Hepatocyte (in vitro differentiated cells): ENCODE data around the gene ZBTB49. TPM values are rescaled to one million over a fixed set of nuclear protein-coding genes. Genes with fewer than 3 reads are reported as not detected.

Source experiments
- DNase-seq: peaks from one replicate; pipeline ENCODE4 v3.0.0-alpha.2; 2016; ENCODE audit warnings: low spot score
- H2AFZ ChIP-seq: fragments of 200-600 bp; sonication (generic); 2 replicates; pipeline ENCODE4 v1.6.0; 2016; ENCODE audit warnings: antibody characterized with exemption, mild to moderate bottlenecking
- H3K27ac ChIP-seq: fragments of 200-600 bp; sonication (generic); 2 replicates; pipeline ENCODE4 v1.5.1; 2016; ENCODE audit warnings: mild to moderate bottlenecking
- H3K27me3 ChIP-seq: fragments of 200-600 bp; sonication (generic); 2 replicates; pipeline ENCODE4 v1.6.1; 2016
- H3K36me3 ChIP-seq: fragments of 200-600 bp; sonication (generic); replicated peaks from 2 replicates; pipeline ENCODE4 v1.5.1; 2016; ENCODE audit warnings: low read depth; ENCODE audit not compliant: insufficient read depth
- H3K4me1 ChIP-seq: fragments of 200-600 bp; sonication (generic); 2 replicates; pipeline ENCODE4 v1.5.1; 2016; ENCODE audit warnings: mild to moderate bottlenecking, moderate library complexity; ENCODE audit not compliant: insufficient read depth
- H3K4me2 ChIP-seq: fragments of 200-600 bp; sonication (generic); 2 replicates; pipeline ENCODE4 v1.6.0; 2016
- H3K4me3 ChIP-seq: fragments of 200-600 bp; sonication (generic); 2 replicates; pipeline ENCODE4 v1.5.1; 2016; ENCODE audit warnings: mild to moderate bottlenecking
- H3K79me2 ChIP-seq: fragments of 200-600 bp; sonication (generic); 2 replicates; pipeline ENCODE4 v1.6.0; 2017; ENCODE audit warnings: mild to moderate bottlenecking
- H3K9me2 ChIP-seq: fragments of 200-600 bp; sonication (generic); replicated peaks from 2 replicates; pipeline ENCODE4 v1.6.0; 2017; ENCODE audit warnings: mild to moderate bottlenecking; ENCODE audit not compliant: insufficient read depth
- H3K9me3 ChIP-seq: fragments of 200-600 bp; sonication (generic); 2 replicates; pipeline ENCODE4 v1.5.1; 2016; ENCODE audit warnings: low read depth, mild to moderate bottlenecking
- H4K20me1 ChIP-seq: fragments of 200-600 bp; sonication (generic); 2 replicates; pipeline ENCODE4 v1.6.0; 2016; ENCODE audit warnings: mild to moderate bottlenecking; ENCODE audit not compliant: insufficient read depth, poor library complexity, severe bottlenecking
- CTCF ChIP-seq: fragments of 200-600 bp; sonication (generic); IDR thresholded peaks from 2 replicates; pipeline ENCODE4 v1.5.1; 2016; ENCODE audit warnings: antibody characterized with exemption, mild to moderate bottlenecking; ENCODE audit not compliant: poor library complexity
- EZH2 ChIP-seq: fragments of 200-600 bp; sonication (generic); IDR thresholded peaks from 2 replicates; pipeline ENCODE4 v1.6.1; 2016; ENCODE audit warnings: antibody characterized with exemption, mild to moderate bottlenecking, borderline replicate concordance
- EZH2phosphoT487 ChIP-seq: fragments of 200-600 bp; sonication (generic); IDR thresholded peaks from one replicate; pipeline ENCODE4 v1.6.1; 2018; ENCODE audit warnings: antibody characterized with exemption, mild to moderate bottlenecking, low read depth, moderate library complexity; ENCODE audit not compliant: unreplicated experiment, severe bottlenecking
- WGBS: methylation state at CpG from one replicate; pipeline ENCODE4 v1.1.6; 2016; ENCODE audit warnings: low lambda C conversion rate; ENCODE audit errors: missing lambda C conversion rate; 5-methylcytosine and 5-hydroxymethylcytosine counted together
- polyA plus RNA-seq: library from polyadenylated mRNA; unstranded; fragments of >200 nt; fragmentation: Nextera tagmentation; extraction: Ambion mirVana; gene quantifications from 2 replicates; pipeline ENCODE4 v1.2.1, GENCODE V29; 2016
- total RNA-seq: library from RNA; depleted of rRNA; stranded (reverse); fragments of >200 nt; gene quantifications from 2 replicates; pipeline ENCODE4 v1.2.3, GENCODE V29; 2014

The ZBTB49 gene
- total and polyA plus RNA-seq, 2 experiments from 2014 or later: 2.2 to 3.3 TPM

- Histone ChIP-seq H3K79me2 (no peaks in the 10 kb centered on the region), H3K27me3 (no peaks in the 10 kb centered on the region), H4K20me1 (no peaks in the 10 kb centered on the region), H3K9me3 (no peaks in the 10 kb centered on the region), H3K4me3 (no peak overlapping the region), H3K36me3 (no peaks in the 10 kb centered on the region), H2AFZ (no peak overlapping the region), H3K27ac (no peak overlapping the region), H3K4me1 (no peaks in the 10 kb centered on the region), H3K9me2 (no peaks in the 10 kb centered on the region), H3K4me2 (no peak overlapping the region)
- no peak for DNase-seq
- TF ChIP-seq CTCF (no peak), EZH2phosphoT487 (no peak), EZH2 (no peak)
- 78% methylated on average over 3 of the region's 3 CpGs for WGBS
Observed at GRCh38 chr4:4364061-4364460, 74.0 kb downstream of the ZBTB49 start.

GRCh38 chr4:4364486-4365208 is 74.6 kb downstream of the ZBTB49 start:
- no peaks in the 10 kb centered on the region for H3K79me2 ChIP-seq
- no peaks in the 10 kb centered on the region for H3K27me3 ChIP-seq
- no peaks in the 10 kb centered on the region for H3K9me3 ChIP-seq
- DNase-seq: no peak
- H3K4me2 ChIP-seq: no peak overlapping the region
- 78% methylated on average over 9 of the region's 9 CpGs for WGBS
- H3K36me3 ChIP-seq: no peaks in the 10 kb centered on the region
- no peak overlapping the region for H3K27ac ChIP-seq
- H2AFZ ChIP-seq: no peak overlapping the region
- TF ChIP-seq EZH2 (no peak), EZH2phosphoT487 (no peak), CTCF (no peak)
- no peaks in the 10 kb centered on the region for H3K4me1 ChIP-seq
- H4K20me1 ChIP-seq: no peaks in the 10 kb centered on the region
- no peak overlapping the region for H3K4me3 ChIP-seq
- no peaks in the 10 kb centered on the region for H3K9me2 ChIP-seq

GRCh38 chr4:4368809-4369580 is 78.9 kb downstream of the ZBTB49 start:
- TF ChIP-seq EZH2phosphoT487 (no peak), CTCF (no peak), EZH2 (no peak)
- no peak for DNase-seq
- Histone ChIP-seq H3K79me2 (no peaks in the 10 kb centered on the region), H4K20me1 (no peaks in the 10 kb centered on the region), H3K27ac (no peak overlapping the region), H3K9me3 (no peaks in the 10 kb centered on the region), H3K36me3 (no peaks in the 10 kb centered on the region), H3K4me1 (no peaks in the 10 kb centered on the region), H3K27me3 (no peaks in the 10 kb centered on the region), H3K4me2 (no peak overlapping the region), H2AFZ (no peak overlapping the region), H3K4me3 (no peak overlapping the region), H3K9me2 (no peaks in the 10 kb centered on the region)
- WGBS: 86% methylated on average over 11 of the region's 11 CpGs

Other genes starting within 250 kb of the ZBTB49 start
- gene OTOP1, start 63.3 kb upstream of the ZBTB49 start, total RNA-seq: not detected in 2 replicates
- gene OTOP1, start 63.3 kb upstream of the ZBTB49 start, polyA plus RNA-seq: not detected in 2 replicates
- 27.3 and 37.1 TPM in 2 replicates for gene TMEM128, start 42.0 kb upstream of the ZBTB49 start, total RNA-seq
- gene TMEM128, start 42.0 kb upstream of the ZBTB49 start, polyA plus RNA-seq: 29.9 and 37.9 TPM in 2 replicates
- gene LYAR, start 97 bp upstream of the ZBTB49 start, total RNA-seq: 12.2 and 12.9 TPM in 2 replicates
- 6.7 and 8.6 TPM in 2 replicates for gene LYAR, start 97 bp upstream of the ZBTB49 start, polyA plus RNA-seq
- 30.2 and 36.9 TPM in 2 replicates for gene NSG1, start 96.9 kb downstream of the ZBTB49 start, total RNA-seq
- 70.1 and 77.5 TPM in 2 replicates for gene NSG1, start 96.9 kb downstream of the ZBTB49 start, polyA plus RNA-seq